Ectodermal cell (in vitro differentiated cells): Measurements from ENCODE around the gene TAS2R13. TPM values are rescaled to one million over a fixed set of nuclear protein-coding genes. Genes with fewer than 3 reads are reported as not detected.
A peak's percentile ranks its signal among the peaks of the same experiment; 100 is the strongest.

Source experiments
- H3K27ac ChIP-seq: 2 replicates; pipeline ENCODE4 v1.7.0; 2013; ENCODE audit warnings: mild to moderate bottlenecking, low read depth, low read length; ENCODE audit not compliant: insufficient read depth, poor library complexity, severe bottlenecking
- H3K27me3 ChIP-seq: 2 replicates; pipeline ENCODE4 v1.7.0; 2013; ENCODE audit warnings: mild to moderate bottlenecking, low read length; ENCODE audit not compliant: insufficient read depth, control insufficient read depth, poor library complexity, severe bottlenecking
- H3K36me3 ChIP-seq: one replicate; pipeline ENCODE4 v1.7.0; 2013; ENCODE audit warnings: low read length; ENCODE audit not compliant: control insufficient read depth, insufficient read depth
- H3K4me1 ChIP-seq: one replicate; pipeline ENCODE4 v1.7.0; 2013; ENCODE audit warnings: low read length; ENCODE audit not compliant: control insufficient read depth, insufficient read depth
- H3K4me3 ChIP-seq: 2 replicates; pipeline ENCODE4 v1.7.0; 2013; ENCODE audit warnings: low read depth, low read length, control low read depth; ENCODE audit not compliant: insufficient read depth
- H3K9me3 ChIP-seq: 2 replicates; pipeline ENCODE4 v1.7.0; 2013; ENCODE audit warnings: mild to moderate bottlenecking, low read length, moderate library complexity; ENCODE audit not compliant: control insufficient read depth
- WGBS, 2 experiments: methylation state at CpG; one replicate each; pipeline ENCODE4 v1.1.7; 2013; ENCODE audit warnings: missing lambda C conversion rate in 2 of 2; 5-methylcytosine and 5-hydroxymethylcytosine counted together
- polyA plus RNA-seq, 4 experiments: library from polyadenylated mRNA; stranded (reverse); fragments of 50-300 nt; gene quantifications; one replicate each; pipeline ENCODE4 v1.2.3, GENCODE V29; 2013

The TAS2R13 gene, protein sequence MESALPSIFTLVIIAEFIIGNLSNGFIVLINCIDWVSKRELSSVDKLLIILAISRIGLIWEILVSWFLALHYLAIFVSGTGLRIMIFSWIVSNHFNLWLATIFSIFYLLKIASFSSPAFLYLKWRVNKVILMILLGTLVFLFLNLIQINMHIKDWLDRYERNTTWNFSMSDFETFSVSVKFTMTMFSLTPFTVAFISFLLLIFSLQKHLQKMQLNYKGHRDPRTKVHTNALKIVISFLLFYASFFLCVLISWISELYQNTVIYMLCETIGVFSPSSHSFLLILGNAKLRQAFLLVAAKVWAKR
- polyA plus RNA-seq (2013, experiment 1 of 4): not detected
- not detected for polyA plus RNA-seq (2013, experiment 2 of 4)
- polyA plus RNA-seq (2013, experiment 3 of 4): not detected
- 0.12 TPM for polyA plus RNA-seq (2013, experiment 4 of 4)

DNA sequence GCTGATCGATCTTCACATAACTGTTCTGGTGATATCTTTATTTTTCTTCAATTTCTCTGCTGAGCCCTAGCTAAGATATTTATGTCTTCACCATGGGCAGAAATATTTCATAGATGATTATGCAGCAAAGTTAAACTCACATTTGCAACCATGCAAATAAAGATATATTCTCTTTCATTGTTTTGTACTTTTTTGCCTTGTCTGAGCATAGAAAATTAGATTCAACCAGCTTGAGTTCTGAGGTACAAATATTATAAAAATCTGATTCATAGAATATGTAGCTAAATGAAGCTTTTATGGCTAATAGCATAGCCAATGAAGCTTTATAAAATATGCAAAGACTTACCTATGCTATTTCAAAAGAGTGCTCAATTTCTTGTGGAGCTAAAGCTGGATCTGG is at the start of gene TAS2R13:
TSS of gene TAS2R13 (minus strand) at position 101 of the 400 bp plus-strand sequence. CDS start 264 bp downstream, outside the sequence.
- 83 to 90% methylated on average over 1 of the region's 1 CpG for WGBS, 2 experiments
- Histone ChIP-seq H3K27me3 (no peaks in the 10 kb centered on the region), H3K4me1 (no peaks in the 10 kb centered on the region), H3K9me3 (no peaks in the 10 kb centered on the region), H3K27ac (no peak within 1 kb of the TSS), H3K36me3 (no peaks in the 10 kb centered on the region), H3K4me3 (no peak within 1 kb of the TSS)

DNA sequence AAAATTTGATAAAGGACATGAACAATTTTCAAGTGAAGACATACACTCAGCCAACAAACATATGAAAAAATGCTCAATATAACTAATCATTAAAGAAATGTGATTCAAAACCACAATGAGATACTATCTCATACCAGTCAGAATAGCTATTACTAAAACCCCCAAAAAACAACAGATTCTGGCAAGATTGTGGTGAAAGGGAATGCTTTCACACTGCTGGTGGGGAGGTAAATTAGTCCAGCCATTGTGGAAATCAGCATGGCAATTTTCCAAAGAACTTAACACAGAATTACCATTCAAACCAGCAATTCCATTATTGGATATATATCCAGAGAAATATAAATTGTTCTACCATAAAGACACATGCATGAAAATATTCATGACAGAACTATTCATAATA is 48.4 kb upstream of the TAS2R13 start:
- no peaks in the 10 kb centered on the region for H3K36me3 ChIP-seq
- no peaks in the 10 kb centered on the region for H3K9me3 ChIP-seq
- no peaks in the 10 kb centered on the region for H3K4me1 ChIP-seq
- H3K27ac ChIP-seq: no peak overlapping the region
- no peak overlapping the region for H3K4me3 ChIP-seq
- H3K27me3 ChIP-seq: no peaks in the 10 kb centered on the region

DNA sequence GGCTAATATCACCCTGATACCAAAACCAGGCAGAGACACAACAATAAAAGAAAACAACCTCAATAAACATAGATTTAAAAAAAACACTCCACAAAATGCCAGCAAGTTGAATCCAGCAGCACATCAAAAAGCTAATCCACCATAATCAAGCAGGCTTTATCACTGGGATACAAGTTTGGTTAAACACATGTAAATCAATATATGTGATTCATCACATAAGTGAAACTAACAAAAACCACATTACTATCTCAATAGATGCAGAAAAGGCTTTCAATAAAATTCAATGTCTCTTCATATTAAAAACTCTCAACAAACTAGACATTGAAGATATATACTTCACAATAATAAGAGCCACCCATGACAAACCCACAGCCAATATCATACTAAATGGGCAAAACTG is 46.7 kb upstream of the TAS2R13 start:
- no peaks in the 10 kb centered on the region for H3K27me3 ChIP-seq
- no peaks in the 10 kb centered on the region for H3K36me3 ChIP-seq
- no peaks in the 10 kb centered on the region for H3K4me1 ChIP-seq
- H3K9me3 ChIP-seq: no peaks in the 10 kb centered on the region
- no peak overlapping the region for H3K4me3 ChIP-seq
- no peak overlapping the region for H3K27ac ChIP-seq

DNA sequence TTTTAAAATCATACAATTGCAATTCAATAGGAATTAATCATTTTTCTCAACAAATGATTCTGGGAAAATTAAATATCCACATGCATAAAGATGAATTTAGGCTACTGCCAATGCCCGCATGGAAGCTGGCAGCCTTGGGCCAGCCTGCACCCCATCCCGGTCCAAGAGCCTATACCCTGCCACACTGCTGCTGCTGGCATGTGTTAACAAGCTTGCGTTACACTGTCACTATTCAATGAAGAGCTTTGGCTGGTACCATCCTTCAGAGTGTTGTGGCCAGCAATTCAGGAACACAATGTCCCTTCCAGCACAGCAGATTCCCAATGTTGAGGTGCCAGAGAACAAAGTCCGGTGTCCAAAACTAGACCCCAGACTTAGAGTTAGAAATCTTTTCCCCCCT is 43.3 kb upstream of the TAS2R13 start:
- Histone ChIP-seq H3K4me1 (no peaks in the 10 kb centered on the region), H3K27me3 (no peaks in the 10 kb centered on the region), H3K4me3 (no peak overlapping the region), H3K9me3 (no peaks in the 10 kb centered on the region), H3K27ac (no peak overlapping the region), H3K36me3 (no peaks in the 10 kb centered on the region)
- WGBS, 2 experiments: 94 to 95% methylated on average over 4 of the region's 4 CpGs

DNA sequence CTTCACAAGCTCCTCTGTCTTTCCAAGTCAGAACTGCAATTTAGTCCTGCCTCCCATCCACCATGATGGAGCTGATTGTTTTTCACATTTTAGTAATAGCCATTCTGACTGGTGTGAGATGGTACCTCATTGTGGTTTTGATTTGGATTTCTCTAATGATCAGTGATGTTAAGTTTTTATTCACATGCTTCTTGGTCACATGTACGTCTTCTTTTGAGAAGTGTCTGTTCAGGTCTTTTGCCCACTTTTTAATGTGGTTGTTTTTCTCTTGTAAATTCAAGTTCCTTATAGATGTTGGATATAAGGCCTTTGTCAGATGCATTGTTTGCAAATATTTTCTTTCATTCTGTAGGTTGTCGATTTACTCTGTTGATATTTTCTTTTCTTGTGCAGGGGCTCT is 33.8 kb upstream of the TAS2R13 start:
- Histone ChIP-seq H3K4me1 (no peaks in the 10 kb centered on the region), H3K9me3 (peaks cover 6% of the 10 kb centered on the region), H3K4me3 (no peak overlapping the region), H3K36me3 (no peaks in the 10 kb centered on the region), H3K27me3 (no peaks in the 10 kb centered on the region), H3K27ac (no peak overlapping the region)
- 94 to 96% methylated on average over 2 of the region's 2 CpGs for WGBS, 2 experiments

DNA sequence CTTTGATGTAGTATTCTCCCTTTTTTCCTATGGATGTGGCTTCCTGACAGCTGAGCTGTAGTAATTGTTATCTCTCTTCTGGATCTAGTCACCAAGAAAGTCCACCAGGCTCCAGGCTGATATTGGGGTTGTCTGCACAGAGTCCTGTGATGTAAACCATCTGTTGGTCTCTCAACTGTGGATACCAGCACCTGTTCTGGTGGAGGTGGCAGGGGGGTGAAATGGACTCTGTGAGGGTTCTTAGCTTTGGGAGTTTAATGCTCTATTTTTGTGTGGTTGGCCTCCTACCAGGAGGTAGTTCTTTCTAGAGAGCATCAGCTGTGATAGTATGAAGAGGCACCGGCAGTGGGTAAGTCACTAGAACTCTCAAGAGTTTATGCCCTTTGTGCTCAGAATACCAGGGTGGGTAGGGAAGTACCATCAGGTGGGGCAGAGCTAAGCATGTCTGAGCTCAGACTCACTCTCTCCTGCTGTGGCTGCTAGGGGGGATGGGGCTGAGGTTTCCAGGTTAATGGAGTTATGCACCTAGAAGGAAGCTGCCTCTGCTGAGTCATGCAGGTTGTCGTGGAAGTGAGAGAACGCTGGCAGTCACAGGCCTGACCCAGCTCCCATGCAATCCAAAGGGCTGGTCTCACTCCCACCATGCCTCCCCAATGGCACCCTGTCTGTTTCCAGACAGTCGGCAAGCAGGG is 32.7 kb upstream of the TAS2R13 start:
- Histone ChIP-seq H3K9me3 (peaks cover 6% of the 10 kb centered on the region), H3K27ac (no peak overlapping the region), H3K4me3 (no peak overlapping the region), H3K36me3 (no peaks in the 10 kb centered on the region), H3K4me1 (no peaks in the 10 kb centered on the region), H3K27me3 (no peaks in the 10 kb centered on the region)
- 72 to 78% methylated on average over 4 of the region's 4 CpGs for WGBS, 2 experiments

DNA sequence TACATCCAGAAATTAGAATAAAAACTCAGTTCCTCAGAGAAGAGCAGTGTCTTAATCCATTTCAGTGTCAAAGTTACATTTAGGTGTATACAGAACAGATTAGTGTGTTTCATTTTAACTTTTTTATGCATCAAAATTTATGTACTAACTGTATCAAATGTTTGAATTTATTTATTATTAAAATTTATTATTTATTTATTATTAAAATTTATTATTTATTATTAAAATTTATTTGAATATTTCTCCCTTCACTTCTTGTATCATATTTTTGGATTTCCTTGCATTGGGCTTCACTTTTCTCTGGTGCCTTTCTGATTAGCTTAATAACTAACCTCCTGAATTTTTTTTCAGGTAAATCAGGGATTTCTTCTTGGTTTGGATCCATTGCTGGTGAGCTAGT is 32.0 kb upstream of the TAS2R13 start:
- Histone ChIP-seq H3K27me3 (no peaks in the 10 kb centered on the region), H3K4me1 (no peaks in the 10 kb centered on the region), H3K27ac (no peak overlapping the region), H3K36me3 (no peaks in the 10 kb centered on the region), H3K4me3 (no peak overlapping the region), H3K9me3 (no peaks in the 10 kb centered on the region)

DNA sequence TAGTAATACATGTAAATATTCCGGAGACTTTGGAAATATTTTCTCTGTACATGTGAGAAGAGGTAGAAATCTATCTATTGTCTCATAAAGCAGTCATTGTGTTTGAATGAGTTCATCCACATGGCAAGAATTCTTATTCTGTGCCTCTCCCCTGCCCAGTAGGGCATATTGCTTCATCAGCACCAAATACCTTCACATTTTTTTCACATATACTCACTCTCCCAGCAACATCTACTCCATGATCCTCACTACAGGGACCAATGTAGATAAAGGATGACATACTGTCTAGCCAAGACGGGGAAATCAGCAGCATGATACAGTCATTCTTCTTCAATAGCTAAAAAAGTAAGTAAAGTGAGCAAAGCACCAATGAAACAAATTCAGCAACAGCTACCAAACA is 31.0 kb upstream of the TAS2R13 start:
- Histone ChIP-seq H3K4me3 (no peak overlapping the region), H3K27ac (no peak overlapping the region), H3K9me3 (no peaks in the 10 kb centered on the region), H3K27me3 (no peaks in the 10 kb centered on the region), H3K4me1 (no peaks in the 10 kb centered on the region), H3K36me3 (no peaks in the 10 kb centered on the region)
- WGBS, 2 experiments: 96 to 100% methylated on average over 1 to 2 of the region's 2 CpGs

DNA sequence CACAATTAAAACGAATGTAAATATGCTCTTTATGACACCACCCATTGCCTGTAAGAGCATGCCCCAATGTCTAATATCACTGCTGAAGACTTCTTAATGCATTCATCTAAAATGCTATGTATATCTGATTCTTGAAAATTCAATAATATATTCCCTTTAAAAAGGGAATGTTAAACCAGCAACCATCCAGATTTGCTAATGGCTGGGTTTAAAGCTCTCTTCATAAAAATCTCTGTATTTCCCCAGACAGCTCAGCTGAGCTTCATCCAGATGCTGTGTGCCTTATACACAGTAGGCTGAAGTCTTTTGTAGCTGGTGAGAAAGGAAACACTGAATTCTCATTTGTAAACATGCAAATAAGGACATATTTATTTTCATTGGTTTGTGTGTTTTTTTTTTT is 29.8 kb upstream of the TAS2R13 start, which contains the start of gene TAS2R14:
TSS of gene TAS2R14 (minus strand) at position 101 of the 400 bp plus-strand sequence. CDS start at position 45, 56 bp downstream.
- Histone ChIP-seq H3K4me3 (no peak within 1 kb of the TSS), H3K9me3 (no peaks in the 10 kb centered on the region), H3K27ac (peak within 1 kb of the TSS; percentile 26), H3K27me3 (no peaks in the 10 kb centered on the region), H3K36me3 (no peaks in the 10 kb centered on the region), H3K4me1 (no peaks in the 10 kb centered on the region)
- WGBS, 2 experiments: 84 to 90% methylated on average over 1 of the region's 1 CpG

DNA sequence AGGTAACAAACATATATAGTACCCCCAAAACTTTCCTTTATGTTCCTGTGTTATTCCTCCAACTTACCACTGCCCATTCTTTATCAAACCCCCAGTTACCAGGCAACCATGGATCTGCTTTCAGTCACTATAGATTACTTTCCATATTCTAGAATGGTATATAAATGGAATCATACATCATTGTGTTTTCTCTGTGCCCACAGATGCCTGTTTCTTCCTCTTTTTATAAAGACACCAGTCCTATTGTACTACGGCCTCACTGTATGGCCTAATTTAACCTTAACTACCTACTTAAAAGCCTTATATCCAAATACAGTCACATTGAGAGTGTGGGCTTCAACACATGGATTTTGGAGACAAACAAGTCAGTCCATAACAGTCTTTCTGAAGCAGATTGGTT is 27.1 kb upstream of the TAS2R13 start:
- WGBS, 2 experiments: 83 to 85% methylated on average over 1 of the region's 1 CpG
- no peaks in the 10 kb centered on the region for H3K4me1 ChIP-seq
- H3K36me3 ChIP-seq: no peaks in the 10 kb centered on the region
- H3K27me3 ChIP-seq: no peaks in the 10 kb centered on the region
- no peak overlapping the region for H3K4me3 ChIP-seq
- no peaks in the 10 kb centered on the region for H3K9me3 ChIP-seq
- no peak overlapping the region for H3K27ac ChIP-seq
